Measurements from ENCODE around the gene C5.

DNA sequence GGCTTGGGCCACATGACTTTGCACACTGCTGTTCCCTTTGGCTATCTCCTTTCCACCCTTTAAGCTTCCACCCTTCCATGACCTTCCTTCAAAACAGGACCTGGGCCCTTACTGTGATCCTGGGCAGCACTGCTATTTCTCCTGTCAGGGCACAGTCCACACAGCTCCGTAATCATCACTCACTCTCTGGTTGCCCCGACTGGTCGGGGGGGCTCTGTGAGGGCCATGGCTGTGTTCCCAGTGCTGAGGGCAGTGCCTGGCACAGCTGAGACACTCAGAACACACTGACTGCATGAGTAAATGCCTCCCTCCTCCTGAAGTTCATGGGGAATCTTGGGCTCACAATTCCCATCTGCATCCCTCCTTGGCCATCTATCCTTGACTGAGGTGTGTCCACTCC is 135.7 kb downstream of the C5 start:
- TF ChIP-seq POLR2A (IDR thresholded peaks at IDR 0.05; ENCODE audit: low read depth) (no peak), POLR2AphosphoS5 (IDR thresholded peaks at IDR 0.05) (peak; percentile 20 to 35), EP300 (IDR thresholded peaks at IDR 0.05) (no peak)
- TF ChIP-seq, protein P1, sequence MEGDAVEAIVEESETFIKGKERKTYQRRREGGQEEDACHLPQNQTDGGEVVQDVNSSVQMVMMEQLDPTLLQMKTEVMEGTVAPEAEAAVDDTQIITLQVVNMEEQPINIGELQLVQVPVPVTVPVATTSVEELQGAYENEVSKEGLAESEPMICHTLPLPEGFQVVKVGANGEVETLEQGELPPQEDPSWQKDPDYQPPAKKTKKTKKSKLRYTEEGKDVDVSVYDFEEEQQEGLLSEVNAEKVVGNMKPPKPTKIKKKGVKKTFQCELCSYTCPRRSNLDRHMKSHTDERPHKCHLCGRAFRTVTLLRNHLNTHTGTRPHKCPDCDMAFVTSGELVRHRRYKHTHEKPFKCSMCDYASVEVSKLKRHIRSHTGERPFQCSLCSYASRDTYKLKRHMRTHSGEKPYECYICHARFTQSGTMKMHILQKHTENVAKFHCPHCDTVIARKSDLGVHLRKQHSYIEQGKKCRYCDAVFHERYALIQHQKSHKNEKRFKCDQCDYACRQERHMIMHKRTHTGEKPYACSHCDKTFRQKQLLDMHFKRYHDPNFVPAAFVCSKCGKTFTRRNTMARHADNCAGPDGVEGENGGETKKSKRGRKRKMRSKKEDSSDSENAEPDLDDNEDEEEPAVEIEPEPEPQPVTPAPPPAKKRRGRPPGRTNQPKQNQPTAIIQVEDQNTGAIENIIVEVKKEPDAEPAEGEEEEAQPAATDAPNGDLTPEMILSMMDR (IDR thresholded peaks at IDR 0.05) = no peak
